MG63 (cell line): ENCODE results near the gene NOTCH1. TPM values are rescaled to one million over a fixed set of nuclear protein-coding genes. Genes with fewer than 3 reads are reported as not detected.
A peak's percentile ranks its signal among the peaks of the same experiment; 100 is the strongest.

Source experiments
- DNase-seq: peaks from one replicate; pipeline ENCODE4 v3.0.0-alpha.2; 2020
- H3K27me3 ChIP-seq: fragments of 250-450 bp; sonication (Bioruptor Pico); 2 replicates; pipeline ENCODE4 v1.5.1; 2020; ENCODE audit warnings: mild to moderate bottlenecking, moderate library complexity
- H3K36me3 ChIP-seq: fragments of 250-450 bp; sonication (Bioruptor Pico); 2 replicates; pipeline ENCODE4 v1.5.1; 2020; ENCODE audit warnings: mild to moderate bottlenecking, moderate library complexity
- H3K4me3 ChIP-seq: fragments of 250-450 bp; sonication (Bioruptor Pico); 2 replicates; pipeline ENCODE4 v1.5.1; 2020; ENCODE audit warnings: mild to moderate bottlenecking, moderate library complexity
- H3K9me3 ChIP-seq: fragments of 250-450 bp; sonication (Bioruptor Pico); 2 replicates; pipeline ENCODE4 v1.5.1; 2020; ENCODE audit warnings: mild to moderate bottlenecking, moderate library complexity
- total RNA-seq: library from RNA; depleted of rRNA; stranded (reverse); fragments of >200 nt; shearing (Covaris generic); gene quantifications from 2 replicates; pipeline ENCODE4 v1.2.3, GENCODE V29; 2014; ENCODE audit warnings: low replicate concordance; rRNA removed

The NOTCH1 gene
- total RNA-seq: 4.4 and 4.7 TPM in 2 replicates

GRCh38 chr9:136545965-136546696, at the start of gene NOTCH1:
TSS of gene NOTCH1 (minus strand) at chr9:136546048. CDS start at chr9:136545786, 262 bp downstream.
- Histone ChIP-seq H3K27me3 (no peaks in the 10 kb centered on the region), H3K36me3 (no peaks in the 10 kb centered on the region), H3K9me3 (no peaks in the 10 kb centered on the region), H3K4me3 (peak within 1 kb of the TSS; percentile 65)
- peak; percentile 89 for DNase-seq

- H3K36me3 ChIP-seq: no peaks in the 10 kb centered on the region
- H3K4me3 ChIP-seq: no peak overlapping the region
- H3K27me3 ChIP-seq: no peaks in the 10 kb centered on the region
- H3K9me3 ChIP-seq: no peaks in the 10 kb centered on the region
- no peak for DNase-seq
Measured at GRCh38 chr9:136594492-136594891, 48.6 kb upstream of the NOTCH1 start.

GRCh38 chr9:136593581-136593980, 47.7 kb upstream of the NOTCH1 start:
- no peak for DNase-seq
- H3K4me3 ChIP-seq: no peak overlapping the region
- no peaks in the 10 kb centered on the region for H3K27me3 ChIP-seq
- H3K36me3 ChIP-seq: no peaks in the 10 kb centered on the region
- H3K9me3 ChIP-seq: no peaks in the 10 kb centered on the region

GRCh38 chr9:136592666-136593065, 46.8 kb upstream of the NOTCH1 start:
- Histone ChIP-seq H3K4me3 (no peak overlapping the region), H3K9me3 (no peaks in the 10 kb centered on the region), H3K36me3 (no peaks in the 10 kb centered on the region), H3K27me3 (no peaks in the 10 kb centered on the region)
- DNase-seq: no peak

GRCh38 chr9:136590821-136591752, 45.2 kb upstream of the NOTCH1 start:
- H3K4me3 ChIP-seq: no peak overlapping the region
- no peaks in the 10 kb centered on the region for H3K27me3 ChIP-seq
- H3K36me3 ChIP-seq: no peaks in the 10 kb centered on the region
- no peaks in the 10 kb centered on the region for H3K9me3 ChIP-seq
- no peak for DNase-seq

- Histone ChIP-seq H3K27me3 (no peaks in the 10 kb centered on the region), H3K9me3 (no peaks in the 10 kb centered on the region), H3K4me3 (no peak overlapping the region), H3K36me3 (no peaks in the 10 kb centered on the region)
- DNase-seq: no peak
Measured at GRCh38 chr9:136589766-136590763, 44.2 kb upstream of the NOTCH1 start.

GRCh38 chr9:136588663-136589464, 43.0 kb upstream of the NOTCH1 start:
- H3K4me3 ChIP-seq: no peak overlapping the region
- no peak for DNase-seq
- no peaks in the 10 kb centered on the region for H3K27me3 ChIP-seq
- H3K36me3 ChIP-seq: no peaks in the 10 kb centered on the region
- H3K9me3 ChIP-seq: no peaks in the 10 kb centered on the region

GRCh38 chr9:136587944-136588662, 42.3 kb upstream of the NOTCH1 start:
- Histone ChIP-seq H3K9me3 (no peaks in the 10 kb centered on the region), H3K27me3 (no peaks in the 10 kb centered on the region), H3K4me3 (no peak overlapping the region), H3K36me3 (no peaks in the 10 kb centered on the region)
- DNase-seq: no peak

- H3K4me3 ChIP-seq: no peak overlapping the region
- no peaks in the 10 kb centered on the region for H3K27me3 ChIP-seq
- DNase-seq: peak; percentile 15
- H3K9me3 ChIP-seq: no peaks in the 10 kb centered on the region
- H3K36me3 ChIP-seq: no peaks in the 10 kb centered on the region
Measured at GRCh38 chr9:136587145-136587943, 41.5 kb upstream of the NOTCH1 start.

- Histone ChIP-seq H3K27me3 (no peaks in the 10 kb centered on the region), H3K4me3 (no peak overlapping the region), H3K9me3 (no peaks in the 10 kb centered on the region; the same call in 1 of the 2 replicates), H3K36me3 (no peaks in the 10 kb centered on the region)
- no peak for DNase-seq
Measured at GRCh38 chr9:136586391-136586953, 40.6 kb upstream of the NOTCH1 start.

GRCh38 chr9:136585531-136586120, 39.8 kb upstream of the NOTCH1 start:
- H3K4me3 ChIP-seq: no peak overlapping the region
- DNase-seq: no peak
- H3K9me3 ChIP-seq: no peaks in the 10 kb centered on the region; the same call in 1 of the 2 replicates
- H3K36me3 ChIP-seq: no peaks in the 10 kb centered on the region
- no peaks in the 10 kb centered on the region for H3K27me3 ChIP-seq

GRCh38 chr9:136584934-136585333, 39.1 kb upstream of the NOTCH1 start:
- Histone ChIP-seq H3K4me3 (no peak overlapping the region), H3K36me3 (no peaks in the 10 kb centered on the region), H3K9me3 (no peaks in the 10 kb centered on the region; the same call in 1 of the 2 replicates), H3K27me3 (no peaks in the 10 kb centered on the region)
- DNase-seq: no peak

- H3K36me3 ChIP-seq: no peaks in the 10 kb centered on the region
- H3K9me3 ChIP-seq: no peaks in the 10 kb centered on the region; the same call in 1 of the 2 replicates
- H3K4me3 ChIP-seq: no peak overlapping the region
- H3K27me3 ChIP-seq: no peaks in the 10 kb centered on the region
- DNase-seq: no peak
Measured at GRCh38 chr9:136584401-136584932, 38.6 kb upstream of the NOTCH1 start.
